GM19397 (cell line): ENCODE results near the gene LDLRAD3.
"Not testable (repeated sequence)": the region's sequence is repeated elsewhere in the genome, so short reads cannot be mapped to it uniquely, and the experiment has no call there.

ENCODE experiments used
- ATAC-seq: cut with Tn5 transposase; IDR thresholded peaks from one replicate; pipeline ENCODE4 v1.9.1; 2021; ENCODE audit warnings: mild to moderate bottlenecking, moderate library complexity; ENCODE audit not compliant: unreplicated experiment

The LDLRAD3 gene

GRCh38 chr11:36156161-36156816 lies 212.4 kb downstream of the LDLRAD3 start:
- ATAC-seq, result no peak

GRCh38 chr11:36156817-36157519 lies 213.1 kb downstream of the LDLRAD3 start:
- no peak for ATAC-seq

- no peak for ATAC-seq
These were observed 216.2 kb downstream of the LDLRAD3 start for GRCh38 chr11:36160091-36160490.

- no peak for ATAC-seq
These were observed 217.7 kb downstream of the LDLRAD3 start for GRCh38 chr11:36161572-36161971.

- no peak for ATAC-seq
These were observed 218.4 kb downstream of the LDLRAD3 start for GRCh38 chr11:36162006-36162882.

- ATAC-seq, result no peak
These were observed 219.1 kb downstream of the LDLRAD3 start for GRCh38 chr11:36162883-36163434.

- ATAC-seq, result no peak
These were observed 220.8 kb downstream of the LDLRAD3 start for GRCh38 chr11:36164506-36165250.

- no peak for ATAC-seq
These were observed 221.9 kb downstream of the LDLRAD3 start for GRCh38 chr11:36165621-36166397.

GRCh38 chr11:36167073-36167472 lies 223.2 kb downstream of the LDLRAD3 start:
- no peak for ATAC-seq

GRCh38 chr11:36167729-36168128 lies 223.9 kb downstream of the LDLRAD3 start:
- ATAC-seq, result no peak

GRCh38 chr11:36177836-36178235 lies 234.0 kb downstream of the LDLRAD3 start:
- ATAC-seq, result no peak

GRCh38 chr11:36186340-36187175 lies 242.7 kb downstream of the LDLRAD3 start:
- no peak for ATAC-seq

GRCh38 chr11:36187622-36188021 lies 243.8 kb downstream of the LDLRAD3 start:
- ATAC-seq, result no peak

- not testable (repeated sequence) for ATAC-seq
These were observed 245.9 kb downstream of the LDLRAD3 start for GRCh38 chr11:36189735-36190134.

- no peak for ATAC-seq
These were observed 248.1 kb downstream of the LDLRAD3 start for GRCh38 chr11:36191941-36192340.

GRCh38 chr11:36192425-36193289 lies 248.8 kb downstream of the LDLRAD3 start:
- no peak for ATAC-seq

GRCh38 chr11:36193290-36193619 lies 249.4 kb downstream of the LDLRAD3 start:
- no peak for ATAC-seq

GRCh38 chr11:36193721-36194120 lies 249.9 kb downstream of the LDLRAD3 start:
- no peak for ATAC-seq
